ENCODE results near the gene PIGN. TPM values are rescaled to one million over a fixed set of nuclear protein-coding genes. Genes with fewer than 3 reads are reported as not detected.

Gene PIGN
- total RNA-seq, 2 experiments from 2014 or later: 9.6 to 11.7 TPM

DNA sequence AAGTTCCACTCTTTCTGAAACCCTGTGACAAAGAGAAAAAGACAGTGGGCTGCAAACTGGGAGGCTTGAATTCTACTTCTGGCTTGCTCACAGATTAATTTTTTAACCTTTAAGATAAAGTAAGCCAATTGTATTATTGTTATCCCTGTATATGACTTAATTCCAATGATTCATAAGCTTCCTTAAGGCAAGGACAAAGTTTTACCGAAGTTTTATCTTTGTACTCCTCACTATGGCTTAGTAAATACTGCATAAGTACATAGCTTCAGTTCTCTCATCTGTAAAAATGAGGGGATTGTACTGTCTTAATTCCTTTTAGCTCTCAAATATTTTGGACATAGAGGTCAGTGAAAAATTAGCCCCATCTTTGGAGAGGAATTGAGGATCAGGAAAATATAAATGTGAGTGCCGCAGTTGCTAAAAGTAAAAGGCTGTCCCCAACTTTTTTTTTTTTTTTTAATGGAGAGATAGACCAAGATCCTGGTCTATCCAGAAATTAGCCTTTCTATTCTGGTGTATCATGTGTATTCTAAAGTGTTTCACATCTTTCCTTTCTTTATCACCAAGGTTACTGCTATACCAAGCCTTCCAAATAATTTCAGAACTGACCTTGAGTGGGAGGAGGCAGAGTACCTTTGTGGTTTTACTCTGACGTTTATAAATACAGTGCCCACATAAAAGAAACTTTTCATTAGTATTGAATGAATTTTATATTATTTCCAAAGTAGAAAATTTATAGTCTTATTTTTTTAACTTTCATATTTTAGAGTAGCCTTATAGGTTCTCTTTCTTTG is 13.5 kb upstream of the PIGN start:
- Histone ChIP-seq H3K4me3 (ENCODE audit: low read length) (no peak overlapping the region), H3K27me3 (ENCODE audit: control insufficient read depth in 1 of 2, insufficient read depth in 2 of 2, low read length in 2 of 2) (no peaks in the 10 kb centered on the region), H3K9me3 (ENCODE audit: control insufficient read depth in 1 of 2, insufficient read depth in 1 of 2, low read length in 2 of 2) (no peaks in the 10 kb centered on the region), H3K4me1 (ENCODE audit: insufficient read depth, low read length) (peaks cover 5% of the 10 kb centered on the region), H3K27ac (ENCODE audit: low read depth in 1 of 2, low read length in 2 of 2) (no peak overlapping the region), H3K36me3 (ENCODE audit: insufficient read depth, low read length) (no peaks in the 10 kb centered on the region)
- H3K27ac Mint-ChIP-seq: no peak overlapping the region
- peaks cover 74% of the 10 kb centered on the region for H3K4me1 Mint-ChIP-seq (ENCODE audit: low read depth)
- ChIA-PET POLR2A (interaction anchor here (1.9 kb wide), 1 partner anchor 13 kb away, joined by 7 read pairs; the partner anchor contains the start of genes PIGN and RELCH), CTCF (interaction anchor here (0.7 to 1.0 kb wide), 2 partner anchors 9 to 10 kb away, joined by 3 to 4 read pairs; no protein-coding TSS in a partner anchor)
- no peaks in the 10 kb centered on the region for H3K9me3 Mint-ChIP-seq
- TF ChIP-seq, protein P1, sequence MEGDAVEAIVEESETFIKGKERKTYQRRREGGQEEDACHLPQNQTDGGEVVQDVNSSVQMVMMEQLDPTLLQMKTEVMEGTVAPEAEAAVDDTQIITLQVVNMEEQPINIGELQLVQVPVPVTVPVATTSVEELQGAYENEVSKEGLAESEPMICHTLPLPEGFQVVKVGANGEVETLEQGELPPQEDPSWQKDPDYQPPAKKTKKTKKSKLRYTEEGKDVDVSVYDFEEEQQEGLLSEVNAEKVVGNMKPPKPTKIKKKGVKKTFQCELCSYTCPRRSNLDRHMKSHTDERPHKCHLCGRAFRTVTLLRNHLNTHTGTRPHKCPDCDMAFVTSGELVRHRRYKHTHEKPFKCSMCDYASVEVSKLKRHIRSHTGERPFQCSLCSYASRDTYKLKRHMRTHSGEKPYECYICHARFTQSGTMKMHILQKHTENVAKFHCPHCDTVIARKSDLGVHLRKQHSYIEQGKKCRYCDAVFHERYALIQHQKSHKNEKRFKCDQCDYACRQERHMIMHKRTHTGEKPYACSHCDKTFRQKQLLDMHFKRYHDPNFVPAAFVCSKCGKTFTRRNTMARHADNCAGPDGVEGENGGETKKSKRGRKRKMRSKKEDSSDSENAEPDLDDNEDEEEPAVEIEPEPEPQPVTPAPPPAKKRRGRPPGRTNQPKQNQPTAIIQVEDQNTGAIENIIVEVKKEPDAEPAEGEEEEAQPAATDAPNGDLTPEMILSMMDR (IDR thresholded peaks at IDR 0.05): no peak
- H3K4me3 Mint-ChIP-seq: no peak overlapping the region
- no peak for DNase-seq
- no peaks in the 10 kb centered on the region for H3K27me3 Mint-ChIP-seq
- peak; percentile 51 for ATAC-seq (ENCODE audit: poor library complexity)
- H3K36me3 Mint-ChIP-seq (ENCODE audit: low read depth): no peaks in the 10 kb centered on the region
- intact Hi-C loops (cut with DNase I, micrococcal nuclease): no loop called here

DNA sequence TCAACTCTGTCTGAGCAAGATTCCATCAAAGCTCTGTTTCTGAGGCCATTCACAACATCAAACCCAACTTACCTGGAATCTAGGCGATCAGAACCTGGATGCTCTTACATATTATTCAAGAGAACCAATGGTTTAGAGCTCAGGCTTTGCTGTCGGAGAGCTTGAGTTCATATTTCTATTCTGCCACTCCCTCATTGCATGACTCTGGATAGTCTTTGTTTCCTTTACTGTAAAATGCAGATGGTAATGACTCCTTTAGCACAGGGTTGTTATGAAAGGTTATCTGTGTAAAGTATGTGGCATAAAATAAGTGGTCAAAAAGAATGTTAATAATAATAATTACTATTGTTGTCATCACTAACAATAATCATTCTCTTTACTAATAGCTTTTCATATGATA is 12.8 kb upstream of the PIGN start:
- no peak for DNase-seq
- Mint-ChIP-seq H3K36me3 (ENCODE audit: low read depth) (no peaks in the 10 kb centered on the region), H3K9me3 (no peaks in the 10 kb centered on the region), H3K4me3 (no peak overlapping the region), H3K27ac (no peak overlapping the region), H3K27me3 (no peaks in the 10 kb centered on the region), H3K4me1 (ENCODE audit: low read depth) (peaks cover 71% of the 10 kb centered on the region)
- ATAC-seq (ENCODE audit: poor library complexity): no peak
- H3K27ac ChIP-seq (ENCODE audit: low read depth in 1 of 2, low read length in 2 of 2): no peak overlapping the region
- peaks cover 5% of the 10 kb centered on the region for H3K4me1 ChIP-seq (ENCODE audit: insufficient read depth, low read length)
- TF ChIP-seq, protein P1 (IDR thresholded peaks at IDR 0.05): no peak
- no peak overlapping the region for H3K4me3 ChIP-seq (ENCODE audit: low read length)
- intact Hi-C loops (cut with DNase I, micrococcal nuclease): no loop called here
- no peaks in the 10 kb centered on the region for H3K9me3 ChIP-seq (ENCODE audit: control insufficient read depth in 1 of 2, insufficient read depth in 1 of 2, low read length in 2 of 2)
- no peaks in the 10 kb centered on the region for H3K36me3 ChIP-seq (ENCODE audit: insufficient read depth, low read length)
- H3K27me3 ChIP-seq (ENCODE audit: control insufficient read depth in 1 of 2, insufficient read depth in 2 of 2, low read length in 2 of 2): no peaks in the 10 kb centered on the region
- CTCF ChIA-PET: interaction anchor here (0.7 to 1.5 kb wide), 3 partner anchors 9 to 12 kb away, joined by 3 to 4 read pairs (median 3); partner anchors contain the start of gene RELCH
- POLR2A ChIA-PET: interaction anchor here (0.6 to 1.9 kb wide), 2 partner anchors 12 to 50 kb away, joined by 3 to 7 read pairs; partner anchors contain the start of genes PIGN and RELCH

DNA sequence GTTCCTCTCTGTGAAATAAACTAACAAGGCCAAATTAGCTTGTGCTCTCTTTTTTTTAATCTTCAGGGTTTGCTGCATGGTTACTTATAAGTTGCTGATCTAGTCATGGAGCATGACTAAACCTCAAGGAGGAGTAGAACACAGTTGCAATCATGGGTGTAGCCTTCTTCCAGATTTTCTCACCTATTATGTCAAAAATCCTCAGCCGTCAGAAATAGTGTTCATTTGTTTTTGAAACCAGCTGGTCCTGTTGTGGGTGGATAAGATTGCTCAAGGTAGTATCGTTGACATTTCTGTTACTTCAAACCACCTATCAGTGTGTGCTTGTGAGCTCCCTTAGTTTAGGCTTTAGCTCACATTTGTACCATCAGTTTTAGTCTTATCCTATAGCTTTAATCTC is 11.4 kb upstream of the PIGN start:
- TF ChIP-seq, protein P1 (IDR thresholded peaks at IDR 0.05): no peak
- H3K36me3 Mint-ChIP-seq (ENCODE audit: low read depth): peaks cover 5% of the 10 kb centered on the region
- Histone ChIP-seq H3K9me3 (ENCODE audit: control insufficient read depth in 1 of 2, insufficient read depth in 1 of 2, low read length in 2 of 2) (no peaks in the 10 kb centered on the region), H3K36me3 (ENCODE audit: insufficient read depth, low read length) (no peaks in the 10 kb centered on the region), H3K27ac (ENCODE audit: low read depth in 1 of 2, low read length in 2 of 2) (no peak overlapping the region), H3K4me1 (ENCODE audit: insufficient read depth, low read length) (peaks cover 5% of the 10 kb centered on the region), H3K27me3 (ENCODE audit: control insufficient read depth in 1 of 2, insufficient read depth in 2 of 2, low read length in 2 of 2) (no peaks in the 10 kb centered on the region), H3K4me3 (ENCODE audit: low read length) (no peak overlapping the region)
- POLR2A ChIA-PET: interaction anchor here (1.9 to 2.3 kb wide), 2 partner anchors 11 kb away, joined by 7 to 9 read pairs; partner anchors contain the start of genes PIGN and RELCH
- peaks cover 79% of the 10 kb centered on the region for H3K4me1 Mint-ChIP-seq (ENCODE audit: low read depth)
- no peaks in the 10 kb centered on the region for H3K27me3 Mint-ChIP-seq
- ATAC-seq (ENCODE audit: poor library complexity) (no peak), DNase-seq (no peak)
- H3K27ac Mint-ChIP-seq: no peak overlapping the region
- CTCF ChIA-PET: interaction anchor here (1.5 to 1.6 kb wide), 2 partner anchors 11 kb away, joined by 3 read pairs; partner anchors contain the start of gene RELCH
- H3K9me3 Mint-ChIP-seq: no peaks in the 10 kb centered on the region
- intact Hi-C loops (cut with DNase I, micrococcal nuclease): no loop called here
- no peak overlapping the region for H3K4me3 Mint-ChIP-seq
